Stimulated activated CD4-positive, alpha-beta T cell treated with anti-CD3 and anti-CD28 coated beads, Interleukin-4, amount 100 ng/mL, for 48 hours (primary cell): Measurements from ENCODE around the gene ZFAND3.

Source experiments
- DNase-seq, 2 donors: peaks; one replicate each; pipeline ENCODE4 v3.0.0-alpha.2; 2020; ENCODE audit warnings: low read depth in 2 of 2

Gene ZFAND3

DNA sequence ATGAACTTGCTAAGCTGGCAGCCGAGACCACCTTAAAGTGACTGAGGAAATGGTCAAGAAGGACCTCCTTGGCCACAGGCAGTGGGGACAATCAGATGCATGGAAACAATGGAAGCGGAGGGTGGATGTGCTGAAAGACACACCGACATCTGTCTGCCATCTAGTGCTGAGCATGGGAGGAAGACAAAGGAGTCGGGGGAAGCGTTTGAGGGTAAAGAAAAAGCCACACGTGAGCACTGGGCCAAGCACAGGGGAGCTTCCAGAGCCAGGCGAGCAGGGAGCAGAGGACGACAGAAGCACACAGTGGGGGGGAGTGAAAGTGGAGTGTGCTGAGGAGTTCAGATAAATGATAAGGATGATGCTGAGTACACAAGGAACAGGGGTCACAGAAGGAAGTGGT is 367.8 kb downstream of the ZFAND3 start:
- no peak for DNase-seq

DNA sequence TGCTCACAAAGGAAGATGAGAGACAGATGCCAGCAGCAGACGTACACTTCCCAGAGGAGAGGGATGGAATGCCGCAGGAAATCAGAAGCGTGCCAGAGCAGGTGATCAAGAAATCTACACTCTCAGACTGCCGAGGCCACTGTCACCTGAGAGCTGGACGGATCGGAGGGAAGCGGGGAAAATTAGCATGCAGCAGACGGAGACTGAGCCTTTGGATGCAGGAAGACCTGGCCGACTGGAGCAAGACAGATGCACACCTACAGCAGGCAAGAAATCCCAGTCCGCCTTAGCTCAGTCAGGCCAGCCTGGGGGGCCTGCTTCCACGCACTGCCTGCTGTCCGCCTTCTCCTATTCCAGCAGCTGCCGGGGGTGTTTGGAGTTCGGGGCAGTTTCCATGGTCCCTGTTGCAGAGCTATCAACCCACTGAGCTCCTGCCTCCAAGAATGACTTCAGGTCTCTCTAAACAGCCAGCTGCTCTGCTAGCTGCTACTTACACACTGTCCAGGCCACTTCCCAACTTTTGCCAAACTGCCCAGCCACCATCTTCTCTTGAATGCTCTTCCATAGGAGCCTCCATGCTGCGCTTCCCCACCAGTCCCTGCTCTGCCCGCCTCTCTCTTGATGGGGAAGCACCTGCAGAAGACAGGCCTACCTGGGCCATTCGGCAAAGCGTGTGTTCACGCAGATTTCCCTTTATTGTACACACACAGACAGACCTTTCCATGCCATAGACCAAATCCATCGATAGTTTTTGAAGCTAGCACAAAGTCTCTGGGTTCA is 368.5 kb downstream of the ZFAND3 start:
- DNase-seq = no peak

DNA sequence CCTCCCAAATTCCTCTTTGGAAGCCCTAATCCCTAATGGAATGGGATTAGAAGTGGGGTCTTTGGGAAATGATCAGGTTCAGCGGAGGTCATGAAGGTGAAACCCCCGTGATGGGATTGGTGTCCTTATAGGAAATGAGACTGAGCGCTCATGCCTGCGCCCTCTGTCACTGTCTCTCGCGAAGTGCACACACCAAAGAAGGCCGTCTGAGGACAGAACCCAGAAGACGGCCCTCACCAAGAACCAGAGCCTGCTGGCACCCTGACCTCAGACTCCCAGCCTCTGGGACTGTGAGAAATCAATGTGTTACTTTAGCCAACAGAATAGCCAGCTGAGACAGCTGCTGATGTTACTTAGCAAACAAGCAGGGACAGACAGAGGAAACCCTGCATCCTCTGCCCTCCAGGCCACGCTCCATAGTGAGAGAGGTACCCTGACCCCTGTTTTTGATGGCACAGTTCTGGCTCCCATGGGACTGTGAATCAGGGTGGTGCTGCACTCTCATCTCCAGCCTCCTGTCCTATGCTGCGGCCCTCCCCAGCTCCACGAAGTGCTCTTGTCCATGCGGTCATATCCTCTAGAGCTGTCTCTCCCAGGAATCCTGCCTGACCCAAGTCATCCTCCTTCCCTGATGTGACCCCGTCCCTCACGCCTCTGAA is 369.3 kb downstream of the ZFAND3 start:
- no peak for DNase-seq

DNA sequence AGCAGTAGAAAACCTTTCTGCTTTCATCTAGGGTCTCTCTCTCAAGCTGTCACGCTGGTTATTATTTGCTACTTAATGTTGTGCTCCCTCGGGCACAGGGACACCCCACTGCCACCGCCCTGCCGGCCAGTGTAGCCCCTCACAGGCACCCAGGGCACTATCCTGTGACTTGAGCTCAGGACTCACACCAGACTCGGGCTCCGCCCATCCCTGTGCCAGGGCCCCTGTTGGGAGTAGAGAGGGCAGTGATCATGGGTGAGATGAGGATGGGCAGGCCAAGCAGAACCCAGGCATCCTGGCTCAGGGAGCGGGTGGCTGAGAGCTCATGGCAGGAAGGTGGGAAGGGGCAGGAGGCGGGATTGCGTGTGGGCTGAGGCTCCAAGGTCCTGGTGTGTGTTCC is 371.9 kb downstream of the ZFAND3 start:
- DNase-seq = no peak

DNA sequence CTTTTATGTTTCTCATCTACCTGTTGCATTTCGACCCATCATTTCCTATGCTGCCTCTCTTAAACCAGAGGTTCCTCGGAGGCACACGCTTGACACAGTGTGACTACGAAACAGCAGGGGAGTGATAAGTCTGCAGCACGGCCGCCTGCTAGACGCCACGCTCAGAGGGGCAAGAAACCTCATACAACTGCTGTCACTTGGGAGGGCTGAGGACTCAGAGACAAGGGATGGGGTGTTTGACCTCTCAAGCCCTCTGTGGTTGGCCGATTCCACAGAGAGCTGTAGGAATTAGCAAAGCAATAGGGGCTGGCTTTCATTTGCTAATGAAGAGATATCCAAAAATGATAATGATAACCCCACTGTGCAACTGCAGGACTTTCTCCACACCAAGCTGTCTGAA is 372.5 kb downstream of the ZFAND3 start:
- DNase-seq = no peak

DNA sequence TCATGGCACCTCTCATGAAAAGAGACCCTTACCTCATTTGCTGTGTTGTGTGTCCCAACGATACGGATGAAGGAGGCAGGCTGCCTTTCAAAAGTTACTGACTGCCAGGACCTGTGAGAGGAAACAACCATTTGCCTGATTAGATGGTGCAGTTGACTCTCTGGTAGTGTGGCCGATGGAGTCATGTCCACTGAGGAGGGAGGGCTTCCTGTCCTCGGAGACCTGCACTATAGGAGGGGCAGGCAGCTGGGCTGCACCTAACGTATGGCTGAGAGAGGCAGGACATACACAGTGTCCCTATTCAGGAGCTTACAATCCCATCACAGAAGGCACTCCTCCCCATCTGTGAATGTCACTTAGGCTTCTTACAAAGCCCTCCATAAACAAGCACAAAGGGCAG is 373.0 kb downstream of the ZFAND3 start:
- DNase-seq = no peak

DNA sequence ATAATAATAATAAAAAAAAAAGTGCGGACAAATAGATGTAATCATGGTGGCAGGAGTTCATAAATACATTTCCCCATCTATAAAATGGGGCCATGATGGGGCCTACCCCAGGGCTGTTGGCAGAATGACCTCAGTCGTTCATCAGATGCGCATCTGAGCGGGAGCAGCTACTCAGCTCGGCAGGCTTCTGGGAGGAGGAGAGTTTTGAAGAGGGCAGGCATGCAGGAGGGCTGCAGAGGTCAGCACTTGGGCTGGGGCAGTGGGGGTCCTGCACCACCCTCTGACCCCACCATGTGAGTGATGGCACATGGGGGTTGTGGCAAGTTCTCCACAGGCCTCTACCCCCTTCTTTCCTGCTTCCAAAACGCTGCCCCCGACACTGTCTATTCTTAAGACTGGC is 373.5 kb downstream of the ZFAND3 start:
- DNase-seq = no peak

DNA sequence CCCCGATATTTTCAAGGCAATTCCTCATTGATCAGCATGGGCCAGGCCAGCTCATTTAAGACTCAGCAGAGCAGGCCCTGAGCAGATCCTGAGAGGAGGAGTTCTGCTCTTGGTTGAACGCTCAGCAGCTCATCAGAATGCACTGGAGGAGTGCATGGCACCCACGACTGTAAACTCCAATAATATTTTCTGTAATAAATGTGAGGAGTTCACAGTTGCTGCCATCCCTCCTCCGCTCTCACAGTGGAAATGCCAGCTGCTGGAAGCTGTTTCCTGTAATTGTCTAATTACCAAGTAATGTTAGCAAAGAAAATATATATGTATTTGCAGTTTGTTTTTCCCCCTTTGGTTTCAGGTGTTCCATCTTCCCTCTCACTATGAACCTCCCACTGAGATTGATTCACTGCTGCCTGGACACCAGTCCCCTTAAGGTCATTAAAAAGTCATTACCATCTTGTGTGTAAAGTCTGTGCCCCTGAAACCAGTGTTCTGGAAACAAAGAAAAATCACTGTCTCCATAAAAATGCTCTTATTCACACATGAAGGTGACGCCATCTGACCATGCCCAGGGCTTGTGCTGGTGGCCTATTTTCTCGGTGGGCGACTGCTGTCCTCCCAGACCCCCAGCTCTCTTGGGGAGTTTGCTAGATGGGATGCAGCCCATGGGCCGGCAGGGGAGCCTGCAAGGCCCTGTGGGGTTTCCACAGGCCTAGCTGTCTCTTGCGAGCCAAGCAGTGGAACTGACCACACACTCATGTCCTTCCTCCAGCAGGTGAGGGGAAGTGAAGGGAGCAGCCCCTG is 374.2 kb downstream of the ZFAND3 start:
- no peak for DNase-seq

DNA sequence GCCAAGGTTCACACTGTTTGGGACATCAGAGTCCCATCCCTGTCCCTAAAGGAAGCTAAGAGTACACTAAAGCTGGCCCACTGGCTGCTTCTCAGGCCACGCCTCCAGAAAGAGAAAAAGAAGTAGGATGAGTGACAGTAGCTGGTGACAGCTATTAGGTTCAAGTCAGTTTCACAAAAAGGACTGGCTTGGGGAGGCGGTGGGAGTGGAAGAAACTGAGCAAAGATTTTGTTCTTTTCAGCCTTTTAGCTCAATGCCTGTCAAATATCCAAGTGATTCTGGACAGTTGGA is 374.7 kb downstream of the ZFAND3 start:
- no peak for DNase-seq

DNA sequence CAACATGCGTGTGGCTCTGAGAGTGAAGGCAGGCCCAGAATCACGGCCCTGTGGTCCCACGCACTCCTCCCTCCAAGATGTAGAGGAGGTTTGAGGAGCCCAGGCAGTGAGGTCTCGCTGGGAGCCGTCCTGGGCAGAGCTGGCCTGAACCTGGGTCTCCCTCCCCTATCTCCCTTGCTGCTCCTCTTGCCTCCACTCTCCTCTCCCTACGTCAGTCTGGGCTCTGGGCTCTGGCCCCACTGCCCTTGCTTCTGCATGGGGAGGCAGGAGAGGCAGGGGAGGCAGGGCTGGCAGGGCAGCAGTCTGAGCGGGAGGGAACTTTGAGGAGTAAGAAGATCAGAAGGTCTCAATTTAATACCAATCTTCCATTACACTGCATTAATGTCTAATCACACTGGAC is 375.1 kb downstream of the ZFAND3 start:
- no peak for DNase-seq

DNA sequence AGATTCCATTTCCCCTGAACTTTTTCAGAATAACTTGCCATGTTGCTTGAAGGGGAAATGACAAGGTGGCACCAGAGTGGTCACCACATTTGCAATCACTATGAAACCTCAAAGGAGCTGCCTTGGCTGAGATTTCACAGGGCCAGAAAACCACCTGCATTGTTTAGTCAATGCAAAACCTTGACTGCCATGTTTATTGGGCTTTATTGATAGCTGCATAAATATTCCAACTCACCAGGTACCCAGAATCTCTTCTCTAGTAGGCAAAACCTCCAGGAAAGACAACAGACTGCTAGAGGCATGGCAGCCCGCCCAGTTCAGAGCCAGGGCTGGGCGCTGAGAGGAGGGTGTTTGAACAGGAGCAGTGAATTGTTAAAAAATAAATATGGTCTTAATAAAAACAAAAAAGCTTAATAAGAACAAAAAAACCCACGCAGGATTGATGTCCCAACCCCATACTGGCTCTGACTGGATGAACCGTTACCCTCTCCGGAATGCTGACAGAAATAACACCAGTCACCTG is 375.6 kb downstream of the ZFAND3 start:
- DNase-seq = no peak

DNA sequence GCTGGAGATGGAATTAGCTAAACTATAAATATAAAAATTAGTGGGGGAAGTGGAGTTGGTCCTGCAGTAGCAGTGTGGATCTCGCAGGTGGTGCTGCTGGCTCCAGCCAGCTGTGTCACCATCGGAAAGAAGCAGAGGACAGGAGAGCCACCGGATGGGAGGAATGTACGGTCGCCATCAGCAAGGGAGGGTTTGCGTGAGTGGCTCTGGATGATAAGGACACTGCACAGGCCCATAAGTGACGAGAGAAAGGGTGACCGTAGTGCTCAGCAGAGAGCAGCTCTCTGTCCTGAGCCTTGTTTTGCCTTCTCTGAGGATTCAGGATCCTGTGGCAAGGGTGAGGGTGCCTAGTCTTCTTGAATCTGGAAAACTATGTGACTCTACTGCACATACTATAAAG is 378.7 kb downstream of the ZFAND3 start:
- DNase-seq = no peak
